SIG-M5 treated with dmso at 0.1 percent for 504 hours (cell line): ENCODE data around the gene MAL.

Experiments
- DNase-seq: peaks from one replicate; lab custom pipeline; 2025; ENCODE audit not compliant: unreplicated experiment; lab: John Stamatoyannopoulos, UW

The MAL gene

DNA sequence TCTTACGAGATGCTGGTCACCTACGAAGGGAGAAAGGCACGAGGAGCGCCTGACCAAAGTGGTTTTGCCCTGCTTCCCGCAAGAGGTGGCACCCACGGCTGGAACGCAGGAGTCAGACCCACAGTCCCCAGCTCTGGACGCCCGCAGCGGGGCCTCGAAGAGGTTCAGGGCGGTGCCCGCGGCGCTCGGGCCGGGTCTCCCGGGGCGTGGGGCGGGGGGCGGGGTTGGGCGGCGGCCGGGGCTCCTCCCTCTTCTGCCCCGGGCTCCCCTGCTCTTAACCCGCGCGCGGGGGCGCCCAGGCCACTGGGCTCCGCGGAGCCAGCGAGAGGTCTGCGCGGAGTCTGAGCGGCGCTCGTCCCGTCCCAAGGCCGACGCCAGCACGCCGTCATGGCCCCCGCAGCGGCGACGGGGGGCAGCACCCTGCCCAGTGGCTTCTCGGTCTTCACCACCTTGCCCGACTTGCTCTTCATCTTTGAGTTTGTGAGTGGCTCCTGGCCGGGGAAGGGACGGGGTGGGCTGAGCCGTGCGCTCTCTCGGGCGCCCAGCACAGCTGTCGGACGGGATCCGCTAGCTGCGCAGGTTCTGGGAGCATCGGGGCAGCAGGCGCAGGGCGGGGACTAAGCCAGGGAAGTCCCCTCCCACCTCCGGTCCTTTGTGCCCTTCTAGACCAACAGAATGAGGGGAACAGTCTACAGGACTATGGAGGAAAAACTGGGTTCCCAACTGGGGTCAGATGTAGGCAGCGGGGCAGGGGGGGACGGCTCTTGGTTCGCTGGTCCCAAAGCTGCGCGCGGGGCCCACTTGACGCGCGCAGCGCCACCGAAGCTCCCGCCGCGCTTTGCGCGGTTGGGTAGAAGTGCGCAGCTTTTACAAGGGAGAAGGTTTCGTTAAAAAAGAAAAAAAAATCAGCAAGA is at the start of gene MAL:
Gene MAL, plus strand, starts transcription at position 303 of the 914 bp plus-strand sequence. Its CDS starts 85 bp downstream, at position 388.
- DNase-seq, result no peak

DNA sequence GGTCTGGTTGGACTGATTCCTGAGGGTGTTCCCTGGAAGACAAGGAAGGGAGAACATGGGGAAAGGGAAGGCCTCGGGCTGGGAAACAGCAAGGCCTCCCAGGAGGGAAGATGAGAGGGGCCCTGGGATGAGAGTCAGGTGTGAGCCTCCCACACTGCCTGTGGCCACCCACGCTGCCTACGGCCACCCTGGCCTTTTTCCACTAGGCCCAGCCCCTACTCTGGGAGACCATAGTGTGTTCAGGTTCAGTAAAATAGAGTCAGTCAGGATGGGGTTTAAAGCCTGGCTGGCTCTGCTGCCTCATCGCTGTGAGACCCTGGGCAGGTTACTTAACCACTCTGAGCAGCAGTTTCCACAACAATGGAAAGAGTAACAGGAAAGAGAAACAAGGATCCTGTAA is 47.7 kb upstream of the MAL start:
- DNase-seq, result no peak

DNA sequence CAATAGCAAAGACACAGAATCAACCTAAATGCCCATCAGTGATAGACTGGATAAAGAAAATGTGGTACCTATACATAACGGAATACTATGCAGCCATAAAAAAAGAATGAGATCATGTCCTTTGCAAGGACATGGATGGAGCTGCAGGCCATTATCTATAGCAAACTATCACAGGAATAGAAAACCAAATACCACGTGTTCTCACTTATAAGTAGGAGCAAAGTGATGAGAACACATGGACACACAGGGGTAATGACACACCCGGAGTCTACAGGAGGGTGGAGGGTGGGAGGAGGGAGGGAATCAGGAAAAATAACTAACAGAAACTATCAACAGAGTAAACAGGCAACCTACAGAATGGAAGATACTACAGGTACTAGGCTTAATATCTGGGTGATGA is 46.6 kb upstream of the MAL start:
- DNase-seq, result no peak

DNA sequence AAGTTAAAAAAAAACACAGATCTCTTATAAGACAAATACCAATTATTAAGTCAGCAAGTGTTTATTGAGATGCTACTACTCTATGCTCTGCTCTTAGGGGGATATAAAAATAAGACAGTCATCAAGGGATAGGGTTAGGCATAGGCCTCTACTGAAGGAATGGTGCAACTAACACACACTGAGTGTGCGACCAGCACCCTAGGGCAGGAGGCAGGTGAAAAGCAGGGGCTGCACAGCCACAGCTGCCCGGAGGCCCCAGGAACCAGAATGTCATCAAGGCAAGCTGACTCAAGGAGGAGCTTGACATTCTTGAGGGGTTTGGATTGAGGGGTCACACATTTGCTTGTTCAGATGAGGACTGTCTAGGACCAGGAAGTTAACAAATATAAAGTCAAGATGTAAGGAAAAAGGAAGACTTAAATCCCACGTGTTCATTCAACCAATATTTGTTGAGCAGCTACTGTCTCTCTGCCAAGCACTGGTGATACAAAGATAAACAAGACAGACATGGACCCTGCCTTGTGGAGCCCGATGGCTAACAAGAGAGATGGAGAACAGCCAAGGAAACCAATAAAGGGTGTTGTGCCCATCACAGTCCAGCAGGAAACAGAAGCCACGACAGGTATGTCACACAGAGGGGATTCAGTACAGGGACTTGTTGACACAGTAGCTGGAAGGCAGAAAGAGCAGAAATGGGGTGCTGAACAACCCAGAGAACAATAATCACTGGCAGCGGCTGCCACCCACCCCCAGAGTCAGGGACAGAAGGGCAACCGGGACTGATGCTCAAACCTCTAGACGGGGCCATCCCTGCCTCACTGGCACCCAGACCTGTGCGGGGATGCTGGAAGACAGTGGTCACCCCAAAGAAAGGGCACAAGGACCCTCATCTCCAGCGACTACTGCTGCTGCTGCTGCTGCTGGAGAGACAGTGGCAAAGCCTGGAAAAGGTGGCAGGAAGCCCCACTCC is 45.8 kb upstream of the MAL start:
- DNase-seq, result no peak

DNA sequence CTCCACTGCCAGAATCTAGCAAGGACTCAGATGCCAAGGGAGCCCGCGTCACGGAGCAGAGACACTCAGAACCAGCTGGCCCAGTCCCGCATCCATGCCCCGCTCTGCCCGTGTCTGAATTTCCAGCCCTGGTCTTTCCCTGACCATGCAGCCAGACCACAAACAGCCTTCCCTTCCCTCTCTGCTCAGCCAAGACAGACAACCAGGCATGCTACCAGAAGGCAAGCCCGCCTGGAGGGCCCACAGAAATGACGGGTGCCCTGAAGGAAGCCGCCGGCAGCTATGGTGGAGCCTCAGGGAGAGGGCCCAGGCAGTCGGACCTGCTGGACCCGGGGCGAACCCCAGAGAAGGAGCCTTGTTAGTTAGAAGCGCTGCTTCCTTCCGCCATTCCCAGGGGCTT is 45.1 kb upstream of the MAL start:
- DNase-seq, result no peak

DNA sequence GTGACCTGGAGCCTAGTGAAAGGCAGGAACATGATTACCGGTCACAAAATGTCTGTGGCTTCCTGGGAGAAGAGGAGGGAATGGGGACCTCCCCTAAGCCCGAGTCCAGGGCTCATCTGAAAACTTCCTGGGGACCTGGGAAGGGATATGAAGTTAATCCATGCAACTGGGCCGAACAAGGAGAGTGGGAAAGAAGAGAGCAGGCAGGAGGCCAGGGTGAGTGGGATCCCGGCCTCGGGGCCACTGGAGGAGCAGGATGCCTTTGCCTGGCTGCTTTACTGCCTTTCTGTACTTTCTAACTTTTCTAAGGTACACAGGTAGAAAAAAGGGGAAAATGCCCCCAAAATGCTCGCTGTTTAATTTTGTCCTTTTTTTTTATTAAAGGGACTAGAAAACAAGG is 43.4 kb upstream of the MAL start:
- DNase-seq, result no peak

DNA sequence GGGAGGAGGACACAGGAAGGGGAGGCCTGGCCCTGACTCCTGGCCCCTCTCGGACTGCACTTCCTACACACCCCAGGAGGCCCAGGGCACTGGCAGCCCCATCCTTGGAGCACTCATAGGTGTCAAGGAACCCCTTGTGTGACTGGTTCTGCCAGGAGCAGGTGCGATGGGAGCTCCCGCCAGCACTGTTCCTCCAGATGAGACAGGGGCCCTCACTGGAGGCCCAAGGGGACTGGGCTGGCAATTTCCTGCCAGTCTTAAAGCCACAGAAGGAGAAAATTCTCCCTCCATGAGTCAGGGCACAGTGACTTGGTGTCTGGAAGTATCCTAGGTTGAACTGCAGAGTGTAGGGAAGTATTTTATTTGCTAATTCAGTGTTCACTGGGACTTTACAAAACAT is 42.8 kb upstream of the MAL start:
- DNase-seq, result no peak

DNA sequence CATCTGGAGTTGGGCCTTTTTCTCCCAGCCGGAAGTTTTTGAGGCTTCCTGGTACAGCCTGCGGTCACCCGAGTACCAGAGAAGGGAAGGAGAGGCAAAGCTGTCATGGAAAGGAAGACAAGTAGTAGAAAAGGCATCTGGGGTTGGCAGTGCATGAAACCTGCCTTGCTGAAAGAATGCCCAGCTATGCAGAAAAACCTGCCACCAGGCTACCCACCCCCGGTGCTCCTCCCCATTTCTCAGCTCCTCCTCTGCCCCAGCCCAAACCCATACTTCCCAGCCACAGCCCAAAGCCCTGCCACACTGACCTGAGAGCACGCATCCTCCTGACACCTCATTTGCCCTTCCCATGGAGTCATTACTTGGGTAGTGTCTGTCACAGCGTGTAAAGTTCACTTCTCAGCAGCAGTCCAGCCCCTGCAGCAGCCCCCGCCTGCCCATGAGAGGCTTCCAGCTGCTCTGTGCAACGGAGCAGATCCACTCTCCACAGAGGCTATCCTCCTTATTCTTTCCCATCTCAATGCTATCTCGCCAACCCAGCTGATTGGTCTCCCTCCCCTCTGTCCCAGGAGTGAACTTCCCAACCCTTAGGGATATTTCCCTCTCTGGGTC is 40.4 kb upstream of the MAL start:
- DNase-seq, result no peak

DNA sequence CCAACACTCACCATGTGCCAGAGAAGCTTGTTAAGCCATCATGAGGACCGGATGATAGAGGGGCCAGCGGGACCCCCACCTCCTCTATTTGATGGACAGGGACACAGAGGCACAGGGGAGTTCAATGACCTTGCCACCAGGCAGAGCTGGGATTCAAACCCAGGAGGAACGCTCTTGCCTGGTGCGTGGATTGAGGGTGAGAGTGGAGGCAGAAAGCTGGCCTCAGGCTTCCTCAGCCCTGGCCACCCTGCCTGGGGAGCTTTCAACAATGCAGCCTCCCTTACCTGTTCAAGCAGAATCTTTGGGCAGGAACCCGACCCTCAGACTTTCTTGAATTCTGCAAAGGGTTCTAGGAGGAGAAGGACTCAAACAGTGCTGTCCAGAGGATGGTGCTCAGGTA is 39.9 kb upstream of the MAL start:
- no peak for DNase-seq

DNA sequence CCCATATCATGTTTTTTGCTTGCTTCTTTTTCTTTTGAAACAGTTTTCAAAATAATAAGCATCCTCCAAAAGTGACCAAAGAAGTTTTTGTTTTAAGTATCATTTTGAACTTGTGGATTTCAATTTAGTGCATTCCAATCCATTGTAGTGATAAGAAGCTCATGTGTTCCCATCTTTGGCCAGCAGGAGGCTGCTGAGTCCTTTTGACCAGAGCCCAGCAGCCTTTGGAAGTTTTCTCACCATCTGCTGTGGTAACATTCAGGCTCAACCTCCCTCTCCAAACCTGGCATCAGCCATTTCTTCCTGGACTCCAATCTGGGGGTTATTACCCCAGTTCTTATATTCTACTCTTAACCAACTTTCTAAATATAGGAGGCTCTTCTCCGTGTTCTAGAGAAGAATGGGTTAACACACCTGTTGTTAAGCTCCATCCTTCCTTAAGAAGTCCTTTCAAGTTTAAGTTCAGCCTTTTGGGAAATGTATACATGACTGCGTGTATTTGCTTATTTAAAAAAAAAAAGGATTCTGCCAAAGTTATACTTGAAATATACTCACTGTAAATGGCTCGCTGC is 39.0 kb upstream of the MAL start:
- DNase-seq, result peak; percentile 49

DNA sequence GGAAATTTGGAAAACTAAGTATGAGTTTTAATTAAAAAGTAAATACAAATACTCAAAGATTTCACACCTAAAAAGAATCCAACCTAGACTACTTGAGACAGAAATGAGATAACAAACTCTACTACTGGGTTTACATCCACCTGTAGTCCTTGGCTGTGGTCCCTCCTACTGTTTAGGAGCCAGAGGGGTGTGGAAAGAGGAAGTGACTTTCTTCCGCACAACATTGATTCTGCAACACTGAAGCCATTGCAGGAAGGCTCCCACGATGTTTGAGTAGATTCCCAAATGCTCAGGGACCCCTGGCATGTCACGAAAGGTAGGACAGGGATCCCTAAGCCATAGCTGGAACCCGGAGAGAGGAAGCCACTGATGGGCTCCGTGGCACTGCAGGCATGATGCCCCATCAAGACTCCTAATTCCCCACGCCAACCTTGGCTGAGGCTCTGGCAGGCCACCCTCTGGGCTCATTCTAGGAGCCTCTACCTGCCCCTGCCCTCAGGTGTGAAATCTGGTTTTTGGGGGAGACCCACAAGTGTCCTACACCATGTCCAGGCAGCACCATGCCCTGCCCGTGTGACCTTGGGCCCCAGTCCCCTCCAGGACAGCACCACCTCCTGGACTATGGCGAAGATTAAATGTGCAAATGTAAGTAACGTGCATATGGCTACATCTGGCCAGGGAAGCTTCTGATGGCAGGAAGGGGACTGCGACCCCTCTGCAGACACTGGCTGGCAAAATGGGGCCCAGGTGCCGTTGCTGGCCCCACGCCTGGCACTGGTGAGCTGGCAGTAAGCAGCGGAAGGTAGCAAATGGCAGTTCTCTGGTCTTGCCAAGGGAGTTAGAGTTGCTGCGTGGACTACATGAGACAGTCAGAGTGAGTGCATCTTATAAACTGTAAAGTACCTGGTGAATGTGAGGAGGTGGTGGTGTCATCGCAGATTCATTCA is 38.2 kb upstream of the MAL start:
- no peak for DNase-seq

DNA sequence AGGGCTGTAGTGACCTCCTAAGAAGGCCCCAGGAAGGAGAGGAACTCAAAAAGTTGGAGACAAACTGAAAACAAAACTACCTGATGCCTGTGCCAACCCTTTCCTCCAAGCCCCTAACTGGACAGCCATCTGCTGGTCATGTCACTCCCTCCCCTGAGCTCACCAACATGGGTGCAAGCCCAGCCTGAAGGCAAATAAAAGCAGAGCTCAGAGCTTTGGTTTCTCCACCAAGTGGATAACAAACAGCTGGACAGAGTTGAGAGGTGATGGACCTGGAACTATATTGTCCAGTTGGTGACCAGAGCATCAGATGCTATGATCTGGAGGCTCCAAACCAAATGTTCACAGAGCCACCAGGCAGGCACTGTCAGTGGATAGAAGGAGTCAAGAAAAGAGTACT is 34.6 kb upstream of the MAL start:
- DNase-seq, result no peak

DNA sequence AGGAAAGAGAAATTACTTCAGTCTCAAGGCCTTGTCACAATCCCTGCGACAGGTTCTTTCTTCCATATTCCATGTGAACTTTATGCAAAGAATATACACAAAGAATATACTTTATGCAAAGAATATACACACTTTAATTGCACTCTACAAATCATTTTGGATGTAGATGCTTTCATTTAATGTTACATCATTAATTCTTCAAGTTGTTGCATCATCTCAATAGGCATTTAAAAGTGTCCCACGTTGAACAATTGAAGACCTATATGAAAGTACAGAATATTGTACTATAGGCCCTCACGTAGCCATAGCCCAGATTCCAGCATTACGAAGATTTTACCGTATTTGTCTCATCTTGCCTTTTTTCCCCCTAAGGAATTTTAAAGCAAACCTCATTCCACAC is 33.1 kb upstream of the MAL start:
- DNase-seq, result no peak

DNA sequence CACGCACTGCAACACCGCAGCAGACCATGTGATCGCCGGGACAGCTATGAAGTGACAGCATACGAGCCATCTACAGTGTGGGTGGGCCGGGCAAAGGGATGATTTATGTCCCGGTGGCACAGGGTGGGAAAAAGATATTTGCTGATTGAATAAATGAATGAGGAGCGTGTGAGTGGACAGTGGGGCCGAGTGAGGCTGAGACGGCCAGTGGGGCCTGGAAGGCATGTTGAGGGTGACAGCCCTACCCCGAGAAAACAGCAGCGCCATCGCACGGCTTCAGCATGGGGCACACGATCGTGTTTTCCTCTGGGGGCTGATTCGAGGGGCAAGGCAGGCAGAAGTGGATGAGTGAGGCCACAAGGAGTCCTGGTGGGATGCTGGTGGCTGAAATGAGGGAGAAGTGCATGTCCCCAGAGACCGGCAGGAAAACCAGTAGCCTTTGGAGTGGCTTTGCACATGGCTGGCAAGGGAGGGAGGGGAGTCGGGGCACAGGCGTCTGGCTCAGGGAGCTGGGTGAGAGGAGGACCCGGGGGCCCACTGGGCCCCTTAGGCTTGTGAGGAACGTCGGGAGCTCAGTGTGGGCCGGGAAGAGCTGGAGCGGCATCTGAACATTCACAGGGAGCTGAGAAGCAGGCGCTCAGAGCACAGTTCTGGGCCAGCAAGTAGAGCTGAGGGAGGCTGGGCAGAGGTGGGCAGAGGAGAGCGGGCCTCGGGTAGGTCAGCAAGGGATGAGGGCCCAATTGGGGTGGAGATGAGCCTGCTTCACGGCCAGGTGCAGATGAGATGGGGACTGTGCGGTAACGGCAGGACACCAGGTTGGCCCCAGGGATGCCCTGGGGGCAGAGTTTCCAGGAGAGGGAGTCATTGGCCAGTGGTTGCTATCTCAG is 32.1 kb upstream of the MAL start:
- no peak for DNase-seq

DNA sequence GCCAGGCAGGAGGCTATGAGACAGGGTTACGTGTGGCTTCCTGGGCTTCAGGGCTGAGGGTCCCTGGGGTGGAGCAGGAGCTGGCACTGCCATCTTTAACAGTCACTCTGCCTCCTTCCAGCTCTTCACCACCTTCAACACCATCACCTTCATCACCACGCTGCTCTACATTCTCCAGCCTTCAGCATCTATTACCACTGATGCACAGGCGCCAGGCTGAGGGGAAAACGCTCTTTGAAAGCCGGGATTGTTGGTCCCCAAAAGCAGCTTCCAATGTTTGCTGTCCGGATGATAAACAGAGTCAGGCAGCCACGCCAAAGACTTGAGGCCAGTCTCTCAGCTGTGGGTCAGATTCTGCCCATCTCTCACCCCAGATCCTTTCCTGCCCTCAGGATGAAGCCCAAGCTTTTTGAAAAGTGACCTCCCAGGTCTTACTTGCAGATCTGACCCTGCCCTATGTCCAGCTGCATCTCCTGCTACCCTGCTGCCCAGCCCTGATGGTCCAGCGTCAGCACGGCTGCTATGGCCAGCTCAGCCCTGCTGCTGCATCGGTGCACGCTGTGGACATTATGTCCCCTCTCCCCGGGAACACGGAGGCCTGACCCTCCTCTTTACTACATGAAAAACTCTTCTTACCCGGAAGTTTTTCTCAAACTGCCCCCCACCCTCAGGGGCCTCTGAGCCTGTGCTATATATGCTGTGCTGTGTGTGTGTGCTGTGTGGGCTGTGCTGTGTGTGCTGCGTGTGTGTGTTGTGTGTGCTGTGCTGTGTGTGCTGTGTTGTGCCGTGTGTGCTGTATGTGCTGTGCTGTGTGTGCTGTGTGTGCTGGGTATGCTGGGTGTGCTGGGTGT is 31.2 kb upstream of the MAL start:
- DNase-seq, result no peak

DNA sequence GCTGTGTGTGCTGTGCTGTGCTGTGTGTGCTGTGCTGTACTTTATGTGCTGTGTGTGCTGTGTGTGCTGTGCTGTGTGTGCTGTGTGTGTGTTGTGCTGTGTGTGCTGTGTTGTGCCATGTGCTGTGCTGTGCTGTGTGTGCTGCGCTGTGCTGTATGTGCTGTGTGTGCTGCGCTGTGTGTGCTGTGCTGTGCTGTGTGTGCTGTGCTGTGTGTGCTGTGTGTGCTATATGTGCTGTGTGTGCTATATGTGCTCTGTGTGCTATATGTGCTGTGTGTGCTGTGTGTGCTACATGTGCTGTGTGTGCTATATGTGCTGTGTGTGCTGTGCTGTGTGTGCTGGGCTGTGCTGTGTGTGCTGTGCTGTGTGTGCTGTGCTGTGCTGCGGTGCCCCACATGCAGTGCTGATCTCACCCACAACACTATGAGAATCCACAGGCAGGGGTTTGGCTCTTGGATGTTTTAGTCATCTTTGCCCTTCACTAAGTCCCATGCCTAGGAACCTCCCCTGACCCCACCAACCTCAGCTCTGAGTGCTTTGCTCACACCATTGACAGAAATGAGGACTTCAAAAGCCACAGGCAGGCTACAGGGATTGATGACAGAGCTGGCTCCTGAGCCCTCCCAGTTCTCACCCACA is 30.5 kb upstream of the MAL start:
- no peak for DNase-seq

DNA sequence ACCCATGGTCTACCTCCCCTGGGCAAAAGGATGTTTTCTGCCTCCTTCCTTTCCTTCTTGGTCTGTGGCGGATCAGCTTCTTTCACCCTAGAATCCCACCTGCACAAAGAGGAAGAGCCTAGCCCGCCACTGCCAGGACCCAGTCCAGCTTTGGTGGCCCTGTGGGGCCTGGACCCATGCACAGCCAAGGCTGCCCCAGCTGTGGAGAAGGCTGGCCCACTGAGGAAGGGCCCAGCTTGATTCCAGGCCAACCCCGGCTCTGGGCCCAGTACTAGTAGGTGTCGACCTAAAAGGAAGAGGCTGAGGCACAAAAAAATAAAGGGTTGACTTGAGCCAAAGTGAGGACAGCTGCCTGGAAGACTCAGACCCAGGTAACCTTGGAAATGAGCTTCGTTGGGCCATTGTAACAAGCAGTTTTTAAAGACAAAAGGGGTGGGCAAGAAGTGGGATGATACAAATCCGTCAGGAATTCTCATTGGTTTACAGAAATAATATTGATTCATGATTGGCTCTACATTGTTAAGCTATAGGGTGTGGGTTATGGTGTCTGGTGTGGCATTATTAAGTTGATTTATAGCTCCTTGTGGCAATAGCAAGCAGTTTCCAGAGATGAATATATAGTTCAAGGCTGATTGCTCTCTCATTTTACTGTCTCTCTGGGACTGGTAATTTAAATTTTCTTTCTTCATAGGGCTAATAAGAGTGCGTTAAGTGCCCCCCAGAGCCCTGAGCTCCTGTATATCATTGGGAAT is 29.8 kb upstream of the MAL start:
- no peak for DNase-seq
